ES-I3 (cell line): ENCODE results near the gene CD300LG.
"Not testable (repeated sequence)": the region's sequence is repeated elsewhere in the genome, so short reads cannot be mapped to it uniquely, and the experiment has no call there.

Experiments used
- H3K36me3 ChIP-seq: 2 replicates; pipeline ENCODE4 v1.6.1; 2013; ENCODE audit warnings: mild to moderate bottlenecking, low read length, control low read depth, moderate library complexity; ENCODE audit not compliant: insufficient read depth
- H3K4me1 ChIP-seq: 2 replicates; pipeline ENCODE4 v1.6.1; 2013; ENCODE audit warnings: mild to moderate bottlenecking, control low read depth, low read length; ENCODE audit not compliant: insufficient read depth
- H3K9ac ChIP-seq: 2 replicates; pipeline ENCODE4 v1.6.1; 2013; ENCODE audit warnings: low read depth, mild to moderate bottlenecking, low read length, moderate library complexity
- H3K9me3 ChIP-seq: 2 replicates; pipeline ENCODE4 v1.6.1; 2013; ENCODE audit warnings: mild to moderate bottlenecking, low read length, moderate library complexity; ENCODE audit not compliant: control insufficient read depth, insufficient read depth

Gene CD300LG

DNA sequence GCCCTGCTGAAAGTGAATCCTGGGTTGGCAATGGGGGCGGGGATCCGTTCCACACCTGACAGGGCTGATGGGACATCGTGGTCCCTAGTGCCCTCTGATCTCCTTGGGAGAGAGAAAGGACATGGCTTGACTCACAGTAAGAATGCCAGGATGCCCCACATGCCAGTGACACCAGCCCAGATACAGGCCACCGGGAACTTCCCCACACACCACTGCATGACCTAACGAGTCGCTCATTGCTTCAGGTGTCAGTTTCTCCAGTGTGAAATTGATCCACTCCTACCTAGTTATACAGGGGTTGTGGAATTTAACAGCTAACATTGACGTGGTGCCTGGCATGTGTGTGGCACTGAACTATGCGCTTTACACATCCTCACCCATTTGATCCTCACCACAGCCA, 7.5 kb downstream of the CD300LG start:
- Histone ChIP-seq H3K9me3 (no peaks in the 10 kb centered on the region), H3K9ac (no peak overlapping the region), H3K36me3 (no peaks in the 10 kb centered on the region), H3K4me1 (no peaks in the 10 kb centered on the region)

DNA sequence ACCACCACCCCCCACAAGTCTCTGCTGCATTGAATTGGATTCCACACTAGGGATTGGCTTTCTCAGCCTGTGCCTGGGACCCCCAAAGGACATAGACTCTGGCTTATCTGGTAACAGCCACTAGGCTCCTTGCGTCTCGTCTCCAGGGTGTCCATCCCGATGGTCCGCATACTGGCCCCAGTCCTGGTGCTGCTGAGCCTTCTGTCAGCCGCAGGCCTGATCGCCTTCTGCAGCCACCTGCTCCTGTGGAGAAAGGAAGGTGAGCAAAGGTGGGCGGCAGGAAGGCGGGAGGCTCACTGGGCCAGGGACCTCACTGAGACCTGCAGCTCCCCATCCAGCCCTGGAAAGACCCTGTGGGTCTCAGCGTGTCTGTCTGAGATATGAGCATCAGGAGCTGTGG, 8.1 kb downstream of the CD300LG start:
- Histone ChIP-seq H3K9me3 (no peaks in the 10 kb centered on the region), H3K36me3 (no peaks in the 10 kb centered on the region), H3K9ac (no peak overlapping the region), H3K4me1 (no peaks in the 10 kb centered on the region)

DNA sequence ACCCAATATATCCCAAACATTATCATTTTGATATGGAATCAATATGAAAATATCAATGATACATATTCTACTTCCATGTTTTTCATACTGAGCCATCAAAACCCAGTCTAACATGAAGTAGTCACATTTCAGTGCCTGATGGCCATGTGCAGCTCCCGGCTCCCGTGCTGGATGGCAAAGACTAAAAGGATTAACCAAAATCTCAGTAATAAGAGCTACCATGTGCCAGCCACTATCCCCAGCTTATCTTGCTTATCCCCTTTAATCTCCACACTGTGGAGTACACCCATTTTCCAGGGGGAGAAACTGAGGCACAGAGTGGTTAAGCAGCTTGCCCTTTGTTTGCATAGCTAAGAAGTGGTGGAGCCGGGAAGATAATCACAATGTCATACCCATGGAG, 9.2 kb downstream of the CD300LG start:
- Histone ChIP-seq H3K9ac (no peak overlapping the region), H3K9me3 (no peaks in the 10 kb centered on the region), H3K36me3 (no peaks in the 10 kb centered on the region), H3K4me1 (no peaks in the 10 kb centered on the region)

DNA sequence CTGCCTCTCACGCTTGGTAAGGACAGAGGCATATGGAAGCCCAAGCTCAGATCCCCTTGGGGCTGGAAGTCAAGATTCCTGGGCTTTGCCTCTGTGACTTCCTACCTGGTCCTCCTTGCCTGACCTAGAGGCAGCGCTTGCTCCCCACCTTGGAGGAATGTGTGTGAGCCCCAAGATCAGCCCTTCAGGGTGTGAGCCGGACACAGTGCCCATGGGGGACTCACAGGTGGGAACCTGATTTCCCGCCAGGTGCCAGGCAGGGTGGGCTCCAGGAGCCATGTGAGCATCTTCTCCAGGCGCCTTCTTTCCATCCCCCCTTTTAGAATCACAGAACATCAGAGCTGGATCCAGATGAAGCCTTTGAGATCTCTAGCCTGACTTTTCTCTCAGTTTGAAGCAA, 10.2 kb downstream of the CD300LG start:
- Histone ChIP-seq H3K9me3 (no peaks in the 10 kb centered on the region), H3K4me1 (no peaks in the 10 kb centered on the region), H3K36me3 (no peaks in the 10 kb centered on the region), H3K9ac (no peak overlapping the region)

DNA sequence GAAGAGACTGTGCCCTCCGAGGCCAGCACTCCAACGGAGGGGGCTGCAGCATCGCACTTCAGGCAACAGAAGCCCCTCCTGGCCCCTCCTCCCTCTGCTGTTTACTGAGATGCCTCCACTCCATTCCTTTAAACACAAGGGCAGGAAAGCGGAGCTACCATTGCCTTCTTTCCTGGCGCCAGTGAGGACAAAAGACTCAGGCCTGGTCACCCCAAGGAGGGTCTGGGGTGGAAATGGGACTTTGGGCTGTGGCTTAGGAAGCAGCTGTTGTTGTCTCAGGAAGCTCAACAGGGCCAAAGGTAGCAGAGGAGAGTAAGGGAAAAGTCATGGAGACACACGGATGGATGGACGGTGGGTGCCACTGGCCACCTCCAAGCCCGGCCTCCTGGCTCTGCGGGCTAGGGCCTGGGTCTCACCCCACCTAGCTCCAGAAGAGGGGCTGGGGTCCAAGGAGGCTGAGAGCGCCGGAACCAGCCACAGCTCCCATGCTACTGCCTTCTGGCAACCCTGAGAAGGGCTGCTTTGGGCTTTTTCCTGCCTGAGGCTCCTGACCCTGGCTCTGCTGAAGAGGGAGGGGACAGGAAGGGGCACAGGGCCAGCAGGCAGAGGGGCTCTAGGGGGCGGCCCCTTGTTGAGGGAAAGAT, 11.1 kb downstream of the CD300LG start:
- no peaks in the 10 kb centered on the region for H3K36me3 ChIP-seq
- H3K9me3 ChIP-seq = no peaks in the 10 kb centered on the region
- H3K4me1 ChIP-seq = no peaks in the 10 kb centered on the region
- H3K9ac ChIP-seq = no peak overlapping the region

DNA sequence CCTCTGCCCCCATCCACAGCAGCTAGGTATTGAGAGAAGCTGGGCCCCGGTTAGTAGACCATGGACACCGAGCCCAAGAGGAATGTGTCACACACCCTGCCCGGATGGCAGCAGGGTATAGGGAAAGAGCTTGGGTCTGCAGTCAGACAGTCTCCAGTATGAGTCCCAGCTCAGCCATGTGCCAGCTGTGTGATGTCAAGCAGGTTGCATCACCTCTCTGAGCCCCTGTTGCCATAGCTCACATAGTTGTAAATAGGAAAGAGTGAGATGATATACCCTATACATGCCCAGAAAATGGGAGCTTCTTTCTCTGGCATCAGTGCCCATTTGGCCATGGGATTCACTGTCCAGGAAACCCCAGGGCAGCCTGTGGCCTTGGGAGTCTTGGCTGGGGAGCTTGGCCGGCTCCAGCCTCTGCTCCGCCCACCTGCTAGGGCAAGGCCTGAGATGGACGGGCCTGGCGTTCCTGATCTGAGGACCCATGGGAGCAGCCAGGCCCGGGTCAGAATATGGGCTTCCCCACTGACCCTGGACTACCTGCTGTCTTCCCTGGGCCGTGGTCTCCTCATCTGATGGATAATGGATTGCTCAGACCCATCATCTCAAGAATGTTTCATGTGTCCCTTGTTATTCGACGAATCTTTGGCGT, 13.2 kb downstream of the CD300LG start:
- Histone ChIP-seq H3K36me3 (no peaks in the 10 kb centered on the region), H3K9me3 (no peaks in the 10 kb centered on the region), H3K9ac (no peak overlapping the region), H3K4me1 (no peaks in the 10 kb centered on the region)

DNA sequence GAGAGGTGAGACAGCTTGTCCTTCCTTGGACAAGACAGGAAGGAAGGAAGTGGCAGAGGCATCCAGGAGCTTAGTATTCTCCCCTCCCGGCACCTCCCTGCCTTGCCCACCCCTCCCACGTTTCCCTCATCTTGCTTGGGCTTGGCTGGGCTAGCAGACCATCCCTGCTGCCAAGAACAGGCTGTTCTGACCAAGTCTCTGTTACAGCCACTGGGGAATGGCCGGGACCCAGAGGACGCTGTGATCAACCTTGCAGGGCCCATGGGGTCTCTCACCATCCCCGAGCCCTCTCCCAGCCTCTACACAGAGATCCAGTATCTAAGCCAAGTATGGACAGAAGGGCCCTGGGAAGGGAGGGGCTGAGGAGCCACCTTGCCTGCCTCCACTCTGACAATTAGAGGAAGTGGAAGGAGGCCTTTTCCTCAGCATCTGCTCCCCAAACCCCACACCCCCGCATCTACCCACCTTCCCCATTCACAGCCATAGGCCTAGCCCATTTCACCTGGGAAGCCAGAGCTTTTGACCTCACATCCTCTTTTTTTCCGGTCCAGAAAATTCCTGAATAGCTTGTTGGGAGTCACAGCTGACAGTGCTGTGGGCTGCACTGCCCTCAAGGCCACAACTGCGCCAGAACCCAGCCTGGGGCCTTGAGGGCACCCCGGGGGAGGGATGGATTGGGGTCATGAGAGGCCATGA, 14.1 kb downstream of the CD300LG start:
- no peaks in the 10 kb centered on the region for H3K4me1 ChIP-seq
- H3K36me3 ChIP-seq = no peaks in the 10 kb centered on the region
- no peaks in the 10 kb centered on the region for H3K9me3 ChIP-seq
- no peak overlapping the region for H3K9ac ChIP-seq

DNA sequence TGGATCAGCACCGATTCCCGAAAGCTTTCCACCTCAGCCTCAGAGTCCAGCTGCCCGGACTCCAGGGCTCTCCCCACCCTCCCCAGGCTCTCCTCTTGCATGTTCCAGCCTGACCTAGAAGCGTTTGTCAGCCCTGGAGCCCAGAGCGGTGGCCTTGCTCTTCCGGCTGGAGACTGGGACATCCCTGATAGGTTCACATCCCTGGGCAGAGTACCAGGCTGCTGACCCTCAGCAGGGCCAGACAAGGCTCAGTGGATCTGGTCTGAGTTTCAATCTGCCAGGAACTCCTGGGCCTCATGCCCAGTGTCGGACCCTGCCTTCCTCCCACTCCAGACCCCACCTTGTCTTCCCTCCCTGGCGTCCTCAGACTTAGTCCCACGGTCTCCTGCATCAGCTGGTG, 15.0 kb downstream of the CD300LG start:
- H3K36me3 ChIP-seq = no peaks in the 10 kb centered on the region
- no peak overlapping the region for H3K9ac ChIP-seq
- no peaks in the 10 kb centered on the region for H3K9me3 ChIP-seq
- H3K4me1 ChIP-seq = no peaks in the 10 kb centered on the region

DNA sequence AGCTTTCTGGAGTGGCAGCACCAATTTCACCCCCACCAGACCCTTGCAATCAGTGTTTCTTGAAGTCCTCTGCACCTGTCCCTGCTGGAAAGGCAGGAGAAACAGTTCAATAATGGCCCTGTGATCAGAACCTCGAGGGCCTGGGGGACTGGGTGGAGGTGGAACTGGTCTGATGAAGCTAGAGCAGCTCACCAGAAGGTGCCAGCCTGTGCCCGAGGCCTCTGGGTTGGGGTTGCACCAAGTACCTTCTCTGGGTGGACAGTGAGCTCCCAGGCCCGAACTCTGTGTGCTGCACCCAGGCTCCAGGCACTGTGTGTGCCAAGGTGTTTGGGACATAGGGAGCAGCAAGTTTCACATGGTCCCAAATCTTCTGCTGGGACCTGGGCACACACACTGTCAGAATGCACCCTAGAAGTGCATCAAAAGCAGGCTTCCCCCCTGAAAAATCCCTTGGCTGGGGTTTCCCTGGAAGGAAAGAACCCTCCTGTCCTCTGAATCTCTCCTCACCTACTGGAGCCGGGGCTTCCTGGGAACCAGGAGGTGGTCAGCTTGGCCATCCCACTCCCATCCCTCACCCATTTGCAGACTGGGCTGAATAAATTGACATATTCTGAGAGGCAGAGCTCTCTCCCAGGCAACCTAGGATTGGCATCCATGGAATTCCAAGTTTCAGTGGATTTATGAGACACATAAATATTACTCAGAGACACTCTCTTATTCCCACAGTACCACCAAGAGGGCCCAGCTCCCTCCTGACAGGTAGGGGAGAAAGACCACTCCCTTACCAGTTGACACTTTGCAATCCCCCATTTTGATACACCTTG, 17.4 kb downstream of the CD300LG start:
- Histone ChIP-seq H3K36me3 (no peaks in the 10 kb centered on the region), H3K9me3 (no peaks in the 10 kb centered on the region), H3K9ac (no peak overlapping the region), H3K4me1 (no peaks in the 10 kb centered on the region)

DNA sequence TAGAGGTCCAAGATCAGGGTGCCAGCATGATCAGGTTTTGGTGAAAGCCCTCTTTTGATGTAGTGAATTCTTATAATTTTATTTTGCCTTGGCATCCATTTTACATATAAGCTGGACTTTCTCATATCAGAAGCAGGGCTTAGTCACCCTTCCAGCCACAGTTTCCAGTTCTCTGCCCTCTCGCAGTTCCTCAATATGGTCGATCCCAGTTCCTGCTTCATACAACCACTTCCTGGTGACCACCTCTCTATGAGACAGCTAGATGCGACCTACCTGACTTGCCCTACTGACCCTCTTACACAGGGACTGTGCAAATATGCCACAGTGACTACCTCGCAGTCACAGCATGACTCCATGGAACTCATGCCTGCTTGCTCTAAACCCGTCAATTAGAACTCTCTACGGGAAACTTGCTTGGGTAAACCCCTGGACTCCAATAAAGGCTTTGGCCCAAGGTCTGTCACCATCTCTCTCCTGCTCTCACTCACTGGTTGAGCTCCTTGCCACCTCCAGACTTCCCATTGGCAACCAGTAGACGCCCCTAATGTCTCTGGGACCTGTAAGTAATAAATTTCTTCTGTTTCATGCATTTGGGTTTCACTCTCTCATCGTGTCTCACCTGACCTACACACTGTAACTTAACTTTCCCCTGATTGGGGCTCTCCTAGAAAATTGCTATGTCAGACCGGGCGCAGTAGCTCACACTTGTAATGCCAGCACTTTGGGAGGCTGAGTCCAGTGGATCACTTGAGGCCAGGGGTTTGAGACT, 21.4 kb downstream of the CD300LG start:
- Histone ChIP-seq H3K36me3 (no peaks in the 10 kb centered on the region), H3K4me1 (no peaks in the 10 kb centered on the region), H3K9ac (no peak overlapping the region), H3K9me3 (no peaks in the 10 kb centered on the region)

DNA sequence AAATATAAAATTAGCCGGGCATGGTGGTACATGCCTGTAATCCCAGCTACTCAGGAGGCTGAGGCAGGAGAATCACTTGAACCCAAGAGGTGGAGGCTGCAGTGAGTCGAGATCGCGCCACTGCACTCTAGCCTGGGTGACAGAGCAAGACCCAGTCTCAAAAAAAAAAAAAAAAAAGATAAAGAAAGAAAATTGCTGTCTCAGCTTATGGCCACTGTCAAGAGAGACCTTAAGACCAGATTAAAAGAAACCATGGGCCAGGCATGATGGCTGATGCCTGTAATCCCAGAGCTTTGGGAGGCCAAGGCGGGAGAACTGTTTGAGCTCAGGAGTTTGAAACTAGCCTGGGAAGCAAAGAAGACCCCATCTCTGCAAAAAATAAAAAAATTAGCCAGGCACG, 22.1 kb downstream of the CD300LG start:
- not testable (repeated sequence) for H3K9me3 ChIP-seq, H3K4me1 ChIP-seq, H3K9ac ChIP-seq, H3K36me3 ChIP-seq

DNA sequence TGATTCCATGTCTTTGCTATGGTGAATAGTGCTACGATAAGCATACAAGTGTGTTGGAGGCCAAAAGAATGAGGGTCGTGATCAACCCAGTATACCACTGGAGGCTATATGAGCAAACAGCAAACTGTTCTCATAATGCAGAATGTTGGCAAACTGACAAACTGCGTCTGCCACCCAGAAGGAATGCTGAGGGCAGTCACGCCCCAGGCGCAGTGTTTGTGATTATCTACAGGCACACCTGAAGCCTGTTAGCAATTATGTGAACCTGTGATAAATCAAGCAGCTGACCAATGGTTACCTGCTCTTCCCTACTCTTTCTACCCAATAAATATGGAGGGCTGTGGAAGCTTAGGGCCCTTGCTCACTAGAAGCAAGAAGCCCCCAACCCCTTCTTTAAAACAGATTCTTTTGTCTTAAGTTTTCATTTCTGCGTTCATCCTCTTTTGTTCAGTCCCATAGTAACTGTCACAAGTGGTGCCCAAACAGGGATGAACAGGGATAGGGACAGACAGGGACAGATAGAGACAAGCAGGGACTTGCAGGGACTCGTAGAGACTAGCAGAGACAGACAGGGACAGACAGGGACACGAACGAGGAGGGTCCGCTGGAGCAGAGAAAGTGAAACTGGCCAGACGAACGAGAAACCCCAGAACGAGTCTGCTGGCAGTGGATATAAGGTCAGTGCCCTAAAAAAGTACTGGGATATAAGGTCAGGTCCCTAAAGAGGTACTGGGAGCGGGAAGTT, 25.1 kb downstream of the CD300LG start:
- no peaks in the 10 kb centered on the region for H3K9me3 ChIP-seq
- H3K9ac ChIP-seq = no peak overlapping the region
- no peaks in the 10 kb centered on the region for H3K4me1 ChIP-seq
- H3K36me3 ChIP-seq = no peaks in the 10 kb centered on the region

DNA sequence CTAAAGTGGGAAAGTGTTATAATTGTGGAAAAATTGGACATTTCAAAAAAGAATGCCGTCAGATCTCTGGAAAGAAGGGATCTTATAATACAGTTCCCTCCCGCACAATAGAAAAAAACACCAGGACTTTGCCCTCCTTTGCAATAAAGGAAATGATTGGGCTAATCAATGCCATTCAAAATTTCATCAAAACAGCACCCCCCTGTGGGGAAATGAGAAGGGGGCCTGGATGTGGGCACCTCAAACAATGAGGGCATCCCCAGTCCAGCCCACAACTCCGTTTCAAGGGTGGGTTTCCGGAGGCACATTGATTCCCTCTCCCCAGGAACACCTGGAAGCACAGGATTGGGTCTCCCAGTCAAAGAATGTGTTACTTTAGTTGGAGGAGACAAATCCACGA, 26.1 kb downstream of the CD300LG start:
- H3K36me3 ChIP-seq = no peaks in the 10 kb centered on the region

More for the DNA sequence above, 26.1 kb downstream of the CD300LG start:
- Histone ChIP-seq H3K4me1 (no peaks in the 10 kb centered on the region), H3K9ac (no peak overlapping the region), H3K9me3 (no peaks in the 10 kb centered on the region)
